HEK293 (cell line): ENCODE results near the gene DCAF15.

Source experiments
- ZNF138 ChIP-seq: fragments of 450-650 bp; formaldehyde crosslinking; IDR thresholded peaks from 2 replicates; pipeline ENCODE4 v1.5.1; 2016; ENCODE audit warnings: missing biosample characterization, missing genetic modification characterization, borderline replicate concordance
- ZNF184 ChIP-seq: fragments of 450-650 bp; IDR thresholded peaks from 2 replicates; pipeline ENCODE4 v1.5.1; 2018; ENCODE audit warnings: missing biosample characterization, mild to moderate bottlenecking, missing genetic modification characterization
- ZNF274 ChIP-seq, 2 experiments: fragments of 200-500 bp in 1 of 2; fragments of 450-650 bp in 1 of 2; sonication (Bioruptor generic) in 1 of 2; formaldehyde crosslinking in 1 of 2; IDR thresholded peaks; 2 replicates each; pipeline versions ENCODE4 v1.5.1 to v1.6.1; 2014 to 2016; ENCODE audit warnings: borderline replicate concordance in 1 of 2, inconsistent platforms in 1 of 2, low read length in 1 of 2, missing biosample characterization in 1 of 2, missing genetic modification characterization in 1 of 2
- ZNF335 ChIP-seq: fragments of 450-650 bp; formaldehyde crosslinking; conservative IDR thresholded peaks from 2 replicates; pipeline ENCODE4 v1.5.1; 2016; ENCODE audit warnings: missing biosample characterization, missing genetic modification characterization
- ZNF610 ChIP-seq: fragments of 450-650 bp; formaldehyde crosslinking; IDR thresholded peaks from 2 replicates; pipeline ENCODE4 v1.5.1; 2016; ENCODE audit warnings: missing biosample characterization, missing genetic modification characterization, borderline replicate concordance
- ZNF830 ChIP-seq: fragments of 450-650 bp; IDR thresholded peaks from 2 replicates; pipeline ENCODE4 v1.5.0; 2018; ENCODE audit warnings: missing biosample characterization, missing genetic modification characterization, low read depth, mild to moderate bottlenecking, moderate library complexity
- TF ChIP-seq, protein P1 (sequence below): fragments of 450-650 bp; formaldehyde crosslinking; IDR thresholded peaks from 2 replicates; pipeline ENCODE4 v1.5.1; 2016; ENCODE audit warnings: missing biosample characterization, missing genetic modification characterization
- TF ChIP-seq, protein P2 (sequence below): fragments of 450-650 bp; formaldehyde crosslinking; IDR thresholded peaks from 2 replicates; pipeline ENCODE4 v1.5.1; 2016; ENCODE audit warnings: missing biosample characterization, missing genetic modification characterization

DNA sequence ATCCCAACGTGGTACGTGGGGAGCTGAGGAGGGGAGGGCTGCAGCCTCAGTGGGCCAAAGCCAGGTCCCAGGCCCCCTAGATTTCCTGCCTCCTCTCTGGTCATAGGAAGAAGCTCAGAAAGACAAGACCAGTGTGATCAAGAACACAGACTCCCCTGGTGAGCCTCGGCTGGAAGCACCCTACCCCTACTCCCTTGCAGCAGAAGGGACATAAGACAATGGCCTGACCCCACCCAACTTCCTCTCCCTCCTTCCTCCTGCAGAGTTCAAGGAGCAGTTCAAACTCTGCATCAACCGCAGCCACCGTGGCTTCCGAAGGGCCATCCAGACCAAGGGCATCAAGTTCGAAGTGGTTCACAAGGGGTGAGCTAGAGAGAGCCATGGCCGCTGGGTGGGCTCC is 25.6 kb upstream of the DCAF15 start:
- TF ChIP-seq, protein P1, sequence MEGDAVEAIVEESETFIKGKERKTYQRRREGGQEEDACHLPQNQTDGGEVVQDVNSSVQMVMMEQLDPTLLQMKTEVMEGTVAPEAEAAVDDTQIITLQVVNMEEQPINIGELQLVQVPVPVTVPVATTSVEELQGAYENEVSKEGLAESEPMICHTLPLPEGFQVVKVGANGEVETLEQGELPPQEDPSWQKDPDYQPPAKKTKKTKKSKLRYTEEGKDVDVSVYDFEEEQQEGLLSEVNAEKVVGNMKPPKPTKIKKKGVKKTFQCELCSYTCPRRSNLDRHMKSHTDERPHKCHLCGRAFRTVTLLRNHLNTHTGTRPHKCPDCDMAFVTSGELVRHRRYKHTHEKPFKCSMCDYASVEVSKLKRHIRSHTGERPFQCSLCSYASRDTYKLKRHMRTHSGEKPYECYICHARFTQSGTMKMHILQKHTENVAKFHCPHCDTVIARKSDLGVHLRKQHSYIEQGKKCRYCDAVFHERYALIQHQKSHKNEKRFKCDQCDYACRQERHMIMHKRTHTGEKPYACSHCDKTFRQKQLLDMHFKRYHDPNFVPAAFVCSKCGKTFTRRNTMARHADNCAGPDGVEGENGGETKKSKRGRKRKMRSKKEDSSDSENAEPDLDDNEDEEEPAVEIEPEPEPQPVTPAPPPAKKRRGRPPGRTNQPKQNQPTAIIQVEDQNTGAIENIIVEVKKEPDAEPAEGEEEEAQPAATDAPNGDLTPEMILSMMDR (tag by site-specific recombination): no peak
- TF ChIP-seq ZNF138 (tag by site-specific recombination) (no peak), ZNF184 (tag by site-specific recombination) (no peak), ZNF274 (IDR thresholded peaks at IDR 0.05; ENCODE audit: low read length) (no peak), ZNF274 (tag by site-specific recombination; IDR thresholded peaks at IDR 0.05; ENCODE audit: borderline replicate concordance) (no peak), ZNF335 (tag by site-specific recombination) (no peak), ZNF830 (no peak), ZNF610 (tag by site-specific recombination) (no peak)
- TF ChIP-seq, protein P2, sequence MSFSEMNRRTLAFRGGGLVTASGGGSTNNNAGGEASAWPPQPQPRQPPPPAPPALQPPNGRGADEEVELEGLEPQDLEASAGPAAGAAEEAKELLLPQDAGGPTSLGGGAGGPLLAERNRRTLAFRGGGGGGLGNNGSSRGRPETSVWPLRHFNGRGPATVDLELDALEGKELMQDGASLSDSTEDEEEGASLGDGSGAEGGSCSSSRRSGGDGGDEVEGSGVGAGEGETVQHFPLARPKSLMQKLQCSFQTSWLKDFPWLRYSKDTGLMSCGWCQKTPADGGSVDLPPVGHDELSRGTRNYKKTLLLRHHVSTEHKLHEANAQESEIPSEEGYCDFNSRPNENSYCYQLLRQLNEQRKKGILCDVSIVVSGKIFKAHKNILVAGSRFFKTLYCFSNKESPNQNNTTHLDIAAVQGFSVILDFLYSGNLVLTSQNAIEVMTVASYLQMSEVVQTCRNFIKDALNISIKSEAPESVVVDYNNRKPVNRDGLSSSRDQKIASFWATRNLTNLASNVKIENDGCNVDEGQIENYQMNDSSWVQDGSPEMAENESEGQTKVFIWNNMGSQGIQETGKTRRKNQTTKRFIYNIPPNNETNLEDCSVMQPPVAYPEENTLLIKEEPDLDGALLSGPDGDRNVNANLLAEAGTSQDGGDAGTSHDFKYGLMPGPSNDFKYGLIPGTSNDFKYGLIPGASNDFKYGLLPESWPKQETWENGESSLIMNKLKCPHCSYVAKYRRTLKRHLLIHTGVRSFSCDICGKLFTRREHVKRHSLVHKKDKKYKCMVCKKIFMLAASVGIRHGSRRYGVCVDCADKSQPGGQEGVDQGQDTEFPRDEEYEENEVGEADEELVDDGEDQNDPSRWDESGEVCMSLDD (tag by site-specific recombination): no peak
